Gastrocnemius medialis (tissue), 4 donors: ENCODE data around the gene LRRC63. TPM values are rescaled to one million over a fixed set of nuclear protein-coding genes. Genes with fewer than 3 reads are reported as not detected.

Experiments used
- ATAC-seq, 2 donors: fragments of 150-250 bp; one replicate each; pipeline ENCODE4 v1.9.1; 2016
- DNase-seq, 2 donors: peaks; one replicate each; pipeline ENCODE4 v3.0.0-alpha.2; 2019
- H3K27ac ChIP-seq, 4 donors: fragments of 200-600 bp; sonication (generic); 1 replicate in 1 of 4; 2 replicates in 3 of 4; pipeline ENCODE4 v1.5.1; 2016 to 2018; ENCODE audit warnings: mild to moderate bottlenecking in 2 of 4, moderate library complexity in 1 of 4
- H3K27me3 ChIP-seq, 3 donors: fragments of 200-600 bp; sonication (generic) in 2 of 3; 1 replicate in 1 of 3; 2 replicates in 2 of 3; pipeline versions ENCODE4 v1.5.1 to v1.6.0; 2016 to 2019; ENCODE audit warnings: mild to moderate bottlenecking in 1 of 3, moderate library complexity in 1 of 3
- H3K36me3 ChIP-seq, 2 donors: fragments of 200-600 bp; sonication (generic) in 1 of 2; one replicate each; pipeline ENCODE4 v1.5.1; 2017 to 2018
- H3K4me1 ChIP-seq, 2 donors: fragments of 200-600 bp; sonication (generic) in 1 of 2; one replicate each; pipeline ENCODE4 v1.5.1; 2016 to 2017; ENCODE audit warnings: mild to moderate bottlenecking in 2 of 2
- H3K4me3 ChIP-seq, 4 donors: fragments of 200-600 bp; sonication (generic) in 3 of 4; 1 replicate in 1 of 4; 2 replicates in 3 of 4; pipeline ENCODE4 v1.5.1; 2016 to 2019; ENCODE audit warnings: mild to moderate bottlenecking in 2 of 4
- H3K9me3 ChIP-seq, 3 donors: fragments of 200-600 bp; sonication (generic) in 2 of 3; 1 replicate in 1 of 3; 2 replicates in 2 of 3; pipeline ENCODE4 v1.5.1; 2016 to 2019
- POLR2A ChIP-seq, 2 donors: fragments of 450-650 bp; IDR thresholded peaks; one replicate each; pipeline ENCODE4 v1.6.1; 2017; ENCODE audit warnings: antibody characterized with exemption in 2 of 2, mild to moderate bottlenecking in 2 of 2, moderate library complexity in 2 of 2
- in situ Hi-C, 4 donors: fragments of 200-750 bp; cut with MboI; loops; one replicate each; pipeline versions ENCODE4 v1.15.0 to v1.8.0; 2017; ENCODE audit warnings: low sequenced_read_pairs in 4 of 4
- intact Hi-C: fragments of 100-400 bp; cut with DNase I; formaldehyde crosslinking; loops from one replicate; pipeline ENCODE4 v1.15.1; 2023; ENCODE audit warnings: low total_unique reads
- total RNA-seq, 4 donors: library from RNA; depleted of rRNA; stranded (reverse); fragments of >200 nt; gene quantifications; one replicate each; pipeline versions ENCODE4 v1.1.0 to v1.2.3, GENCODE V29; 2016
- TF ChIP-seq, protein P1 (sequence below), 5 experiments: fragments of 450-650 bp in 3 of 5; fragments of 200-600 bp in 2 of 5; sonication (generic) in 2 of 5; IDR thresholded peaks in 4 of 5; conservative IDR thresholded peaks in 1 of 5; 1 replicate in 4 of 5; 2 replicates in 1 of 5; pipeline ENCODE4 v1.5.1; 2016 to 2019; ENCODE audit warnings: antibody characterized with exemption in 5 of 5, mild to moderate bottlenecking in 3 of 5, moderate library complexity in 3 of 5

The LRRC63 gene
- total RNA-seq, 4 donors from 2014 or later: not detected

DNA sequence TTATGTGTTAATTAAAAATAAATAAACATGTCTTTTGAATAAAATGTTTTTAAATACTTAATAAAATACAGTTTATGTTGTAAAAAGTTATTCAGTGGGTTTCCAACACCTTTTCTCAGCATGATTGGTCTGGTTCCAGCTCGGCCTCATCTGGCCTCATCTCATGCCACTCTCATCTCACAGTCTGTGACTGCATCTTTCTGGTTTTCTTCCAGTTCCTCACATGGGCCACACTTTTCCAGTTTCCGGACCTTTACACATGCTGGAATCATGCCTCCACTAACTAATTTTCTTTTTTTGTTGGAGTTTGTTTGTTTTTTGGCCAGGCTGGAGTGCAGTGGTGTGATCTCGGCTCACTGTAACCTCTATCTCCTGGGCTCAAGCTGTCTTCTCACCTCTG lies 92.8 kb downstream of the LRRC63 start:
- Histone ChIP-seq H3K27me3 (no peaks in the 10 kb centered on the region), H3K4me3 (no peak overlapping the region), H3K4me1 (no peaks in the 10 kb centered on the region), H3K9me3 (no peaks in the 10 kb centered on the region), H3K27ac (no peak overlapping the region), H3K36me3 (no peaks in the 10 kb centered on the region)
- intact Hi-C loops (no loop called here), in situ Hi-C loops (no loop called here)
- ATAC-seq (no peak), DNase-seq (no peak)
- no peak for TF ChIP-seq POLR2A (IDR thresholded peaks at IDR 0.05)

DNA sequence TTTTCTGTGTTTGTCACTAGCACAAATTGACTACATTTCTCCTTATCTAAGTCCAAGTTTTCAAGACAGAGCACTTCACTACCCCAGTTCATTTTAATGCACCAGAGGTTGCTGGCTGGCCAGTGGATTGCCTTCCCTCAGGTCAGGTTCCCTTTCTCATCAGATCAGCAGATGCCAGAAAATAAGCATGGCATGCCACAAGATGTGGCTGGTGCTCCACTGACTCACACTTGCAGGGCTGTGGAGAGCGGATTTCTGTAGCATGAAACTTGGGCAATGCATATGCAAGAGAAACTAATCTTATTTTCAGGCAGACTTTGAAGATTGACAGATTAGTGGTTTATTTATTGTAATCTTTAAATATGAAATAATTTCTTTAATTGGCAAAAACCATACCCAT lies 95.8 kb downstream of the LRRC63 start:
- H3K36me3 ChIP-seq: no peaks in the 10 kb centered on the region
- H3K27ac ChIP-seq: no peak overlapping the region
- intact Hi-C loops: no loop called here
- H3K4me3 ChIP-seq: no peak overlapping the region
- H3K27me3 ChIP-seq: no peaks in the 10 kb centered on the region
- in situ Hi-C loops: no loop called here
- no peaks in the 10 kb centered on the region for H3K9me3 ChIP-seq
- DNase-seq (no peak), ATAC-seq (no peak)
- TF ChIP-seq, protein P1, sequence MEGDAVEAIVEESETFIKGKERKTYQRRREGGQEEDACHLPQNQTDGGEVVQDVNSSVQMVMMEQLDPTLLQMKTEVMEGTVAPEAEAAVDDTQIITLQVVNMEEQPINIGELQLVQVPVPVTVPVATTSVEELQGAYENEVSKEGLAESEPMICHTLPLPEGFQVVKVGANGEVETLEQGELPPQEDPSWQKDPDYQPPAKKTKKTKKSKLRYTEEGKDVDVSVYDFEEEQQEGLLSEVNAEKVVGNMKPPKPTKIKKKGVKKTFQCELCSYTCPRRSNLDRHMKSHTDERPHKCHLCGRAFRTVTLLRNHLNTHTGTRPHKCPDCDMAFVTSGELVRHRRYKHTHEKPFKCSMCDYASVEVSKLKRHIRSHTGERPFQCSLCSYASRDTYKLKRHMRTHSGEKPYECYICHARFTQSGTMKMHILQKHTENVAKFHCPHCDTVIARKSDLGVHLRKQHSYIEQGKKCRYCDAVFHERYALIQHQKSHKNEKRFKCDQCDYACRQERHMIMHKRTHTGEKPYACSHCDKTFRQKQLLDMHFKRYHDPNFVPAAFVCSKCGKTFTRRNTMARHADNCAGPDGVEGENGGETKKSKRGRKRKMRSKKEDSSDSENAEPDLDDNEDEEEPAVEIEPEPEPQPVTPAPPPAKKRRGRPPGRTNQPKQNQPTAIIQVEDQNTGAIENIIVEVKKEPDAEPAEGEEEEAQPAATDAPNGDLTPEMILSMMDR (IDR thresholded peaks at IDR 0.05 in 4 of 5, conservative IDR thresholded peaks at IDR 0.05 in 1 of 5): no peak
- TF ChIP-seq POLR2A (IDR thresholded peaks at IDR 0.05): no peak
- H3K4me1 ChIP-seq: no peaks in the 10 kb centered on the region

DNA sequence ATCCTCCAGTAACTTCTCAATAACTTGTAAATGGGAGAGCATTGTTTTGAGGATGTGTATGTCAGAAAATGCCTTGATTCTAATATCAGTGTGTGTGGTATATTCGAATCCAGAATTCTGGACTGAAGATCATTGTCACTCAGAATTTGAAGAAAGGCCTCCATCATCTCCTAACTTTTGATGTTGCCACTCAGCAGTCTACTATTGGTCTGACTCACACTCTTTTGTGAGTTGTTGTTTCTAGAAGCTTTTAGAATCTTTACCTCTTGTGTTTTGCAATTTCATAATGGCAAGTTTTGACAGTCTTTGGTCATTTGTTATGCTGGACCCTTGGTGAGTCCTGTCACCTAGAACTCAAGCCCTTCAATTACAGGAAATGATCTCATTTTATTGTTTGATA lies 98.3 kb downstream of the LRRC63 start:
- DNase-seq (no peak), ATAC-seq (no peak)
- Histone ChIP-seq H3K4me1 (no peaks in the 10 kb centered on the region), H3K36me3 (no peaks in the 10 kb centered on the region), H3K4me3 (no peak overlapping the region), H3K27ac (no peak overlapping the region), H3K27me3 (no peaks in the 10 kb centered on the region), H3K9me3 (no peaks in the 10 kb centered on the region)
- in situ Hi-C loops (no loop called here), intact Hi-C loops (no loop called here)
- TF ChIP-seq POLR2A (IDR thresholded peaks at IDR 0.05): no peak
- TF ChIP-seq, protein P1 (IDR thresholded peaks at IDR 0.05 in 4 of 5, conservative IDR thresholded peaks at IDR 0.05 in 1 of 5): no peak

DNA sequence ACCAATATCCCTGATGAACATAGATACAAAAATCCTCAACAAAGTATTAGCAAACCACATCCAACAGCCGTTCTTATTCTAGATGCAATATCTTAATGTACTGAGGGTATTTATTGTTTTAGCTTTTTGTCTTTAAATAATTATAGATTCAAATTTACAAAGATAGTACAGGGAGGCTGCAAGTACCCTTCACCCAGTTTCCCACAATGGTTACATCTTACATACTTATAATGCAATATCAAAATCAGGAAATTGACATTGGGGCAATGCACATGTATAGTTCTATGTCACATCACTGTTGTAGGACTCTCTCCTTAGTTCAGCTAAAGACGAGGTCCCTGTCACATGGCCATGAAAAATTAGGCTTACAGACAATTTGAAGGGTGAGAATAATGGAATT lies 99.5 kb downstream of the LRRC63 start:
- DNase-seq: no peak
- no peaks in the 10 kb centered on the region for H3K36me3 ChIP-seq
- TF ChIP-seq, protein P1 (IDR thresholded peaks at IDR 0.05 in 4 of 5, conservative IDR thresholded peaks at IDR 0.05 in 1 of 5): no peak
- no peak for TF ChIP-seq POLR2A (IDR thresholded peaks at IDR 0.05)
- H3K9me3 ChIP-seq: no peaks in the 10 kb centered on the region
- H3K27ac ChIP-seq: no peak overlapping the region
- H3K4me1 ChIP-seq: no peaks in the 10 kb centered on the region
- in situ Hi-C loops: no loop called here
- no peak for ATAC-seq
- intact Hi-C loops: no loop called here
- no peak overlapping the region for H3K4me3 ChIP-seq
- H3K27me3 ChIP-seq: no peaks in the 10 kb centered on the region

DNA sequence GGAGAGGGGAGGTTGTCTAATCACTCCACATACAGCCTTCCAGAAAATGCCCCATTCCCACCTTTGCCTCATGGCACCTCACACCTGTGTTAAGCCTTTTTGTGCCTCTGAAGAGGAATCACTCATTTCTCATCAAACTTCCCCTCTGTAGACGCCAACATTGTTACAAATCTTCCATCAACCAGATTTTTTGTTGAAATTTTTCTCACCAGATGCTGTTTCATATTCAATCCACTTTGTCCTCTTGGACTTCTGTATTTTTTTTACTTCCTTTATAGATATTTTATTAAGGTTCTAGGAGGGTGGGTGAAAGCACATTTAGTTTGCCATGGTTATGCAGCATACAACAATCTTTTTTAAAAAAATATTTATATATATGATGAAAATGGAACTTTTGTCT lies 101.3 kb downstream of the LRRC63 start:
- in situ Hi-C loops (no loop called here), intact Hi-C loops (no loop called here)
- H3K9me3 ChIP-seq: no peaks in the 10 kb centered on the region
- no peak for TF ChIP-seq POLR2A (IDR thresholded peaks at IDR 0.05)
- TF ChIP-seq, protein P1 (IDR thresholded peaks at IDR 0.05 in 4 of 5, conservative IDR thresholded peaks at IDR 0.05 in 1 of 5): no peak
- no peak for ATAC-seq
- no peaks in the 10 kb centered on the region for H3K36me3 ChIP-seq
- no peak for DNase-seq
- H3K4me1 ChIP-seq: no peaks in the 10 kb centered on the region
- no peaks in the 10 kb centered on the region for H3K27me3 ChIP-seq
- H3K27ac ChIP-seq: no peak overlapping the region
- H3K4me3 ChIP-seq: no peak overlapping the region
